ENCODE data around the gene AVEN.

GRCh38 chr15:33987444-33987843, 51.6 kb downstream of the AVEN start:
- TF ChIP-seq, protein P1, sequence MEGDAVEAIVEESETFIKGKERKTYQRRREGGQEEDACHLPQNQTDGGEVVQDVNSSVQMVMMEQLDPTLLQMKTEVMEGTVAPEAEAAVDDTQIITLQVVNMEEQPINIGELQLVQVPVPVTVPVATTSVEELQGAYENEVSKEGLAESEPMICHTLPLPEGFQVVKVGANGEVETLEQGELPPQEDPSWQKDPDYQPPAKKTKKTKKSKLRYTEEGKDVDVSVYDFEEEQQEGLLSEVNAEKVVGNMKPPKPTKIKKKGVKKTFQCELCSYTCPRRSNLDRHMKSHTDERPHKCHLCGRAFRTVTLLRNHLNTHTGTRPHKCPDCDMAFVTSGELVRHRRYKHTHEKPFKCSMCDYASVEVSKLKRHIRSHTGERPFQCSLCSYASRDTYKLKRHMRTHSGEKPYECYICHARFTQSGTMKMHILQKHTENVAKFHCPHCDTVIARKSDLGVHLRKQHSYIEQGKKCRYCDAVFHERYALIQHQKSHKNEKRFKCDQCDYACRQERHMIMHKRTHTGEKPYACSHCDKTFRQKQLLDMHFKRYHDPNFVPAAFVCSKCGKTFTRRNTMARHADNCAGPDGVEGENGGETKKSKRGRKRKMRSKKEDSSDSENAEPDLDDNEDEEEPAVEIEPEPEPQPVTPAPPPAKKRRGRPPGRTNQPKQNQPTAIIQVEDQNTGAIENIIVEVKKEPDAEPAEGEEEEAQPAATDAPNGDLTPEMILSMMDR (IDR thresholded peaks at IDR 0.05 in 8 of 11, conservative IDR thresholded peaks at IDR 0.05 in 3 of 11): no peak
- no peak for TF ChIP-seq POLR2A (IDR thresholded peaks at IDR 0.05)

Measured in spleen (tissue), 7 donors.